Stimulated activated CD8-positive, alpha-beta memory T cell treated with anti-CD3 and anti-CD28 coated beads, Interleukin-12 subunit alpha, Interleukin-12 subunit beta, amount 100 ng/mL, for 24 hours (primary cell): ENCODE measurements around the gene FAAP100.
"Not testable (repeated sequence)": the region's sequence is repeated elsewhere in the genome, so short reads cannot be mapped to it uniquely, and the experiment has no call there.

ENCODE experiments used
- DNase-seq: peaks from one replicate; pipeline ENCODE4 v3.0.0-alpha.2; 2020; ENCODE audit errors: extremely low read depth

The FAAP100 gene, protein sequence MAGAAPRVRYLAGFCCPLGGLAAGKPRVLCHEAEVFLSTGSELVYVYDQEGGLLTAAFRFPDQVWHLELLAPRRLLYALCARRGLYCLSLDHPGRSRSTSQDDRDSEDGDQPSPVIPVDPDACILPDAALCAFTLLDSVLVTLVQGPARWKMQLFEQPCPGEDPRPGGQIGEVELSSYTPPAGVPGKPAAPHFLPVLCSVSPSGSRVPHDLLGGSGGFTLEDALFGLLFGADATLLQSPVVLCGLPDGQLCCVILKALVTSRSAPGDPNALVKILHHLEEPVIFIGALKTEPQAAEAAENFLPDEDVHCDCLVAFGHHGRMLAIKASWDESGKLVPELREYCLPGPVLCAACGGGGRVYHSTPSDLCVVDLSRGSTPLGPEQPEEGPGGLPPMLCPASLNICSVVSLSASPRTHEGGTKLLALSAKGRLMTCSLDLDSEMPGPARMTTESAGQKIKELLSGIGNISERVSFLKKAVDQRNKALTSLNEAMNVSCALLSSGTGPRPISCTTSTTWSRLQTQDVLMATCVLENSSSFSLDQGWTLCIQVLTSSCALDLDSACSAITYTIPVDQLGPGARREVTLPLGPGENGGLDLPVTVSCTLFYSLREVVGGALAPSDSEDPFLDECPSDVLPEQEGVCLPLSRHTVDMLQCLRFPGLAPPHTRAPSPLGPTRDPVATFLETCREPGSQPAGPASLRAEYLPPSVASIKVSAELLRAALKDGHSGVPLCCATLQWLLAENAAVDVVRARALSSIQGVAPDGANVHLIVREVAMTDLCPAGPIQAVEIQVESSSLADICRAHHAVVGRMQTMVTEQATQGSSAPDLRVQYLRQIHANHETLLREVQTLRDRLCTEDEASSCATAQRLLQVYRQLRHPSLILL

GRCh38 chr17:81552244-81553017 is at the start of gene FAAP100:
Gene FAAP100 (minus strand): TSS chr17:81552353. CDS start chr17:81552330, 23 bp downstream.
- DNase-seq = peak; percentile 61

DNA sequence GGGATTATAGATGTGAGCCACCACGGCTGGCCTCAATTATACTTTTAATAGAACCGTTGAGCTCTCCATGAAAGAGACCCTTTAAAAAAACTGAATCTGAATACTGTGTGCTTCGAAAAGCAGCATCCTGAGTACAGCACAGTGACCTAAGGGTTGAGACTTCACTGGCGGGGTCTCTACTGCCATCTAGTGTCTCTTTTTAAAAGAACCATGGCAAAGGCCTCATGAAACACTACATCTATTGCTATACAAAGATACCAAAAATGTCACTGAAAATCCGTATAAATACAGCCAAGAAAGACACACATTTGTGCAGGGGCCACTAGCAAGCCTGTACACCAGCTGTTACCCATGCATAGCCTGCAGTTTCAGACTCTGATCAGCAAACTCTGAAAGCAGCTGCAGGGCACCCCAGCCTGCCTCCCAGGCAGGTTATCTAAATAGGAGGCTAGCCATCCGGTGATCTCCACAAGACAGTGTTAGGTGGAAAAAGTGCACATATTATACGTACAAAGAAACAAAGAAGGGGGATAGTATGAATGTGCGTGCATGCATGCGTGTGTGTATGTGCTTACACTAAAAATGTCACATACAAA is 49.5 kb upstream of the FAAP100 start:
- no peak for DNase-seq

GRCh38 chr17:81599719-81600486 is 47.8 kb upstream of the FAAP100 start:
- DNase-seq = no peak

GRCh38 chr17:81593105-81593871 is 41.1 kb upstream of the FAAP100 start:
- no peak for DNase-seq

- DNase-seq = no peak
Measured at GRCh38 chr17:81591971-81592370, 39.8 kb upstream of the FAAP100 start.

DNA sequence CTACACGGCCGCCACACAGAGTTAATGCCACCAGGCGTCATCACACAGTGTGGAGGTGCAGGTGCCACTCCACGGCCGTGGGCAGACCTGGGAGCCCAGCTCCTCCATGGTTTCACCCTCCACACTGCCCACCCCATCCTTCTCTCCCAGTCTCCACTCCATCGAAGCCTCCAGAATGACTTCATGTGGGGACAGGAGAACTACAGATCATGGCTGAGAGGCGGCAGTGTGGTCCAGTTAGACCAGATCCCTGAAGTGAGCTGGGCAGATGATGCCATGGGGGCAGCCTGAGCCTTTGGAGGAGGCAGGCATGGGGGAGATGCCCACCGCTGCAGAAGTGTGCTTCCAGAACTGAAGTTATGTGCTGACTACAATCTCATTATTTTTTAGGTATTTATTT is 38.0 kb upstream of the FAAP100 start:
- no peak for DNase-seq

- no peak for DNase-seq
Measured at GRCh38 chr17:81589612-81590011, 37.5 kb upstream of the FAAP100 start.

- DNase-seq = no peak
Measured at GRCh38 chr17:81586096-81586495, 33.9 kb upstream of the FAAP100 start.

- not testable (repeated sequence) for DNase-seq
Measured at GRCh38 chr17:81584771-81585170, 32.6 kb upstream of the FAAP100 start.

DNA sequence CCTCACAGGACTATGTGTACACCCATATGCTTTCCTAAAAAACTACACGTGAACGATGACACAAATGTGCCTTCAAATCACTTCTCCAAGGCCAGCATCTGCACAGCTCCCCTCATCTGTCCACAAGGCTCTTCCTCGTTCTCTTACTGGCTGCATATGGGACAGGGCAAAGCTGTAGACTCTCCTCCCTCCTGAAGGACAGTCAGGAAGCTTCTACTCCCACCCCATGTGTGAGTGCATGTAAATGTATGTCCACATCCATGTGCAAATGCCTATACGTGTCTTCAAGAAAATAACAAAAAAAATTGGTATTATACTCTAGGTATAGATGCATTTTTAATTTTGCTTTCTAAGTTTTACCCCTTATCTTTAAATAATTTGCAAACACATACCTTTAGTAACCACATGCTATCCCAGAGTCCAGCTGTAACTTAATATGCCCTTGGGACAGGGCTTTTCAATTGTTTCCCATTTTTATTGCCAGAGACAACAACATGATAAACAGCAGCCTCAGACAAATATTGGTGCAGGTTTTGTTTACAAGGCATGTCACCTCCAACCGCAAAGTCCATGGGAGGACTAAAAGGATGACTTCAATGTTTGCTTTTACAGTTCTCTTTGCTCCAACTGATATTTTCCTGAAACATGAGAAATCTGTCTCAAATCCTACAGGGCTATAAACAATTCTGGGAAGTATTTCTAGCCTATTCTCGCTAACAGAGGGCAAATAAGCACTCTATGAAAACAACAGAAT is 31.6 kb upstream of the FAAP100 start:
- DNase-seq = no peak

GRCh38 chr17:81582749-81583148 is 30.6 kb upstream of the FAAP100 start:
- DNase-seq = no peak

DNA sequence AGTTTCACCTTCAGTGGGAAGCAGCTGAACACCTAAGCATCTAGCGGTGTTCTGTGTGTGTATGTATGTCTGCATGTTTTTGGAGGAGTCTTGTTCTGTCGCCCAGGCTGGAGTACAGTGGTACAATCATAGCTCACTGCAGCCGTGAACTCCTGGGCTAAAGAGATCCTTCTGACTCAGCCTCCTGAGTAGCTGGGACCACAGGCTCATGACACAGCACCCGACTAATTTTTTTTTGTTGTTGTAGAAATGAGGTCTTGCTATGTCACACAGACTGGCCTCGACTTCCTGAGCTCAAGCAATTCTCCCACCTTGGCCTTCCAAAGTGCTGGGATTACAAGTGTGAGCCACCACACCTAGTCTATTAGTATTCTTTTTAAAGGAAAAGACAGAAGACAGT is 30.2 kb upstream of the FAAP100 start:
- no peak for DNase-seq

- DNase-seq = no peak
Measured at GRCh38 chr17:81581758-81582157, 29.6 kb upstream of the FAAP100 start.

DNA sequence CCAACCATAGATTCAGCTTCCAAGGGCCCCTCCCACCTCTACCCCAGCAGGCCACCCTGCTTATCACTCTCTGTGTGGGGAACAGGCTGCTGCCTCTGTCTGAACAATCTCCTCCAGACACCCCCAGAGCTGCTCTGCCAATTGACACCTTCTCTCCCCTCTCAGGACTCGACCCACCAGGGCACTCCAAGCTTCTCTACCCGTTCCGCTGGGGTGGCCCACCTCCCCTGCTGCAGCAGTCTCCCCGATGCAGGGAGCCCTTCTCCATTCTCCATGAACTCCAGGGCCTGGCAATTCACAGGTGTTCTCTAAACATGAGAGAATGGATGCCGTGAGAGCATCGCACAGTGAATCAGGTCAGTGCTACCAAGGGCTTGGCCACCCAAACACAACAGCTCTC is 28.3 kb upstream of the FAAP100 start:
- no peak for DNase-seq

GRCh38 chr17:81579821-81580321 is 27.7 kb upstream of the FAAP100 start:
- no peak for DNase-seq

- no peak for DNase-seq
Measured at GRCh38 chr17:81579298-81579697, 27.1 kb upstream of the FAAP100 start.

DNA sequence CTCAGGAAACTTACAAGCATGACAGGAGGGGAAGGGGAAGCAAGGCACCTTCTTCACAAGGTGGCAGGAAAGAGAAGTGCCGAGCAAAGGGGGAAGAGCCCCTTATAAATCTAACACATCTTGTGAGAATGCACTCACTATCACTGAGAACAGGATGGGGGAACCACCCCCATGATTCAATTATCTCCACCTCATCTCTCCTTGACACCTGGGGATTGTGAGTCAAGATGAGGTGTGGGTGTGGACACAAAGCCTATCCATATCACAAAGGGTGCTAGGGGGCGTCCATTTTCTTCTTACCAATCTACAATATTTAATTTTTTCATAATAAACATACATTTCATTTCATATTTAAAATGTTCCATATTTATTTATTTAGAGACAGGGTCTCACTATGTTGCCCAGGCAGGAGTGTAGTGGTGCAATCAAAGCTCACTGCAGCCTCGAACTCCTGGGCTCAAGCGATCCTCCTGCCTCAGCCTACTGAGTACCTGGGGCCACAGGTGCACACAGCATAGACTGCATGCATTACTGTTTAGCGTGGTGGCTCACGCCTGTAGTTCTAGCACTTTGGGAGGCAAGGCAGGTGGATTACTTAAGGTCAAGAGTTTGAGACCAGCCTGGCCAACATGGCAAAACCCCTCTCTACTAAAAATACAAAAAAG is 26.5 kb upstream of the FAAP100 start:
- DNase-seq = no peak

DNA sequence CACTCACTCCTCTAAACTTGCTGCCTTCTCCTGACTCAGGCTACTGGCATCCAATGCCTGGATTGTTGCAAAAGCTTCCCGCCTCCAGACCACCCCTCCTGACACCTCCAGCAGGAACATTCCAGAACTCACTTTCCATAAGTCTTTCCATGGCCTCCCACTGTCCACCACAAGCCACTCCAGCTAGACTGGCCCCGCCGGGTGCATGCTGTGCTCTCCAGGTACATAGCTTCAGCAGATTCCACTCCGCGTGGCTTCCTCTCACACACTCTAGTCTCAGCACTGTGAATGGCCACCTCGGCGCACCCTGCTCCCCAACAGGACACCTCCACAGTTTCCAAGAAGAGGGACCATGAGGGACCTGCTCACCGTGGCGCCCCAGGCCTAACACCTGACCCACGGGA is 25.9 kb upstream of the FAAP100 start:
- DNase-seq = no peak
